PFSK-1 (cell line): ENCODE measurements around the gene GNG12.

Experiments used
- FOXP2 ChIP-seq: optimal IDR thresholded peaks from 2 replicates; pipeline ENCODE3; 2011; ENCODE audit warnings: borderline replicate concordance, control low read depth, inconsistent platforms; ENCODE audit not compliant: insufficient read depth; ENCODE audit errors: extremely low read length, extremely low read depth
- POLR2AphosphoS5 ChIP-seq: IDR thresholded peaks from 2 replicates; pipeline ENCODE4 v1.6.1; 2012; ENCODE audit warnings: low read depth, mild to moderate bottlenecking, control low read depth, low read length, moderate library complexity
- SIN3A ChIP-seq: IDR thresholded peaks from 2 replicates; pipeline ENCODE4 v1.6.1; 2012; ENCODE audit warnings: mild to moderate bottlenecking, low read length, moderate library complexity, borderline replicate concordance; ENCODE audit not compliant: insufficient read depth
- TAF1 ChIP-seq: IDR thresholded peaks from 2 replicates; pipeline ENCODE4 v1.6.1; 2012; ENCODE audit warnings: low read length, control low read depth, borderline replicate concordance; ENCODE audit not compliant: insufficient read depth
- TF ChIP-seq, protein P1 (sequence below), 2 experiments: IDR thresholded peaks; 2 replicates each; pipeline versions ENCODE4 v1.6.1 to v1.8.0; 2011 to 2012; ENCODE audit warnings: low read depth in 2 of 2, low read length in 2 of 2, control low read depth in 1 of 2, inconsistent platforms in 1 of 2, mild to moderate bottlenecking in 1 of 2, moderate library complexity in 1 of 2; ENCODE audit not compliant: insufficient read depth in 1 of 2

GNG12 gene

DNA sequence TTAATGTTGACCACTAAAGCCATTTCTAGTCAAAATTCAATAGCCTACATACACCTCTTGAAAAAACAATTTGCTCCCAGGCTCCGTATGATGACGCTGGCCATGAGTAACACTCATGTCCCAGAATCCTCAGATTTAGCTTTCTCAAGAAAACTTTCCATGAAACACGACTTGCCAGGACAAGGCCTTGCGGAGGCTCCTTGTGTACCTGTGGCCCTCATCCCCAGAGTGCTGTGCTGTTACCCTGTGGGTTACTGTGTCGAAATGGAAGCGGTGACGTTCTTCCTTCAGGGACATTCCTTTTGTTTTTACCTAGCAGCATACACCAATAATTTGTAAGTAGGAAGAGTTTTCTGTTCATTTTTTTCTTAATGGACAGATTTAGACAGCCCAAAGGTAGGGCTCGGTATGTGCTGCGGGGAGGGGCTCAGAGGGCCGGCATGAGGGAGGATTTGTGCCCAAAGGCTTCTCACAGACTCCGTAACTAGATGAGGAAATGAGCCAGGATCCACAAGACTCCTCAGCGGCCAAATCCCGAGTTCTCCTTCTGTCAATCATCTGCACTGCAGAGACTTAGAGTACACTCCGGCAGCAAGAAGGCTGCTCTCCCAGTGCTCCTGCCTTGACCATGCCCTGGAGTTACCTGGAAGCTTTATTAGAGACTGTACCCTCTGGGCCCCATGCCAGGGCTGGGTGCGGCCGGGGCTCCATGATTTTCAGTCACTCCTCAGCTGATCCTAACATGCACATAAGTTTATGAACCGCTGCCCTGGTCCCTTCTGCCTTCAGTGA lies 17.8 kb downstream of the GNG12 start:
- TF ChIP-seq POLR2AphosphoS5 (no peak), FOXP2 (no peak), TAF1 (no peak), SIN3A (no peak)
- TF ChIP-seq, protein P1, sequence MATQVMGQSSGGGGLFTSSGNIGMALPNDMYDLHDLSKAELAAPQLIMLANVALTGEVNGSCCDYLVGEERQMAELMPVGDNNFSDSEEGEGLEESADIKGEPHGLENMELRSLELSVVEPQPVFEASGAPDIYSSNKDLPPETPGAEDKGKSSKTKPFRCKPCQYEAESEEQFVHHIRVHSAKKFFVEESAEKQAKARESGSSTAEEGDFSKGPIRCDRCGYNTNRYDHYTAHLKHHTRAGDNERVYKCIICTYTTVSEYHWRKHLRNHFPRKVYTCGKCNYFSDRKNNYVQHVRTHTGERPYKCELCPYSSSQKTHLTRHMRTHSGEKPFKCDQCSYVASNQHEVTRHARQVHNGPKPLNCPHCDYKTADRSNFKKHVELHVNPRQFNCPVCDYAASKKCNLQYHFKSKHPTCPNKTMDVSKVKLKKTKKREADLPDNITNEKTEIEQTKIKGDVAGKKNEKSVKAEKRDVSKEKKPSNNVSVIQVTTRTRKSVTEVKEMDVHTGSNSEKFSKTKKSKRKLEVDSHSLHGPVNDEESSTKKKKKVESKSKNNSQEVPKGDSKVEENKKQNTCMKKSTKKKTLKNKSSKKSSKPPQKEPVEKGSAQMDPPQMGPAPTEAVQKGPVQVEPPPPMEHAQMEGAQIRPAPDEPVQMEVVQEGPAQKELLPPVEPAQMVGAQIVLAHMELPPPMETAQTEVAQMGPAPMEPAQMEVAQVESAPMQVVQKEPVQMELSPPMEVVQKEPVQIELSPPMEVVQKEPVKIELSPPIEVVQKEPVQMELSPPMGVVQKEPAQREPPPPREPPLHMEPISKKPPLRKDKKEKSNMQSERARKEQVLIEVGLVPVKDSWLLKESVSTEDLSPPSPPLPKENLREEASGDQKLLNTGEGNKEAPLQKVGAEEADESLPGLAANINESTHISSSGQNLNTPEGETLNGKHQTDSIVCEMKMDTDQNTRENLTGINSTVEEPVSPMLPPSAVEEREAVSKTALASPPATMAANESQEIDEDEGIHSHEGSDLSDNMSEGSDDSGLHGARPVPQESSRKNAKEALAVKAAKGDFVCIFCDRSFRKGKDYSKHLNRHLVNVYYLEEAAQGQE (IDR thresholded peaks at IDR 0.05; ENCODE audit: insufficient read depth in 1 of 2, low read depth in 2 of 2, low read length in 2 of 2), result no peak

- TF ChIP-seq TAF1, result no peak
- TF ChIP-seq, protein P1 (IDR thresholded peaks at IDR 0.05; ENCODE audit: insufficient read depth in 1 of 2, low read depth in 2 of 2, low read length in 2 of 2), result no peak
- no peak for TF ChIP-seq FOXP2
- TF ChIP-seq SIN3A, result no peak
- no peak for TF ChIP-seq POLR2AphosphoS5
These were observed 19.0 kb downstream of the GNG12 start for GRCh38 chr1:67814121-67814772.

DNA sequence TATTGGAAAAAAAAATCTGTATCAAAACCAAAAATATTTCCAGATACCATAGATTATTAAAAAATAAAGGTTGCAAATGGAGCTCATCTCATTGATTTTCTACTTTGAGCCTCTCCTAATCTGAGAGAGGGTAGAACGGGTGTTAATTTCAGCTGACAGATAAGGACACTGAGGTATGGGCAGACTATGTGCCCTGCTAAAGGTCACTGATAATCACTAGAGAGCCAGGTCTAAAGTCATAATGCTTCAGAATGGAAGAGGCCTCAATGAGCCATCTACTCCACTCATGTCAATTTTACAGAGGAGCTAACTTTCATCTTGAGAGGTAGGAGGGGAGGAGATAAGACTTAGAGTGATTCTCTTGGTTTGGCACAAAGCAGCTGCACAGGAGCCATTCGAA lies 21.0 kb downstream of the GNG12 start:
- TF ChIP-seq SIN3A (no peak), FOXP2 (no peak), TAF1 (no peak), POLR2AphosphoS5 (no peak)
- TF ChIP-seq, protein P1 (IDR thresholded peaks at IDR 0.05; ENCODE audit: insufficient read depth in 1 of 2, low read depth in 2 of 2, low read length in 2 of 2), result no peak

DNA sequence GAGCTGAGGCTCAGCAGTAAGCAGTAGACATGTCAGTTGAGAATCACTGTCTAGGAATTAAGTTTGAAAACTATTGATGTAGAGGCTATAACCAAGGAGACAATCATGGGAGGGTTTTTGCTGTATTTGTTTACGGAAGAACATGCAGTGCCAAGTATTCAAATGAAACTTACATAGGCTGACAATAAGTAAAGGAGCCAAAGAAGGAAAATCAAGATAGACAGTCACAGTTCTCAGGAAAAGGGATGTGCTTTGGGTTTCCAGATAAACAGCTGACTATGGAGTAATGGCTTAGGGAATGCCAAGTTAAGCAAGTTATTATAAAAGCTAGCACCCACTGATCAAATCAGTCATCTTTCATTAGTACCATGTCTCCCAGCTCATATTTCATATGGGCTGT lies 21.5 kb downstream of the GNG12 start:
- TF ChIP-seq POLR2AphosphoS5 (no peak), TAF1 (no peak), SIN3A (no peak), FOXP2 (no peak)
- TF ChIP-seq, protein P1 (IDR thresholded peaks at IDR 0.05; ENCODE audit: insufficient read depth in 1 of 2, low read depth in 2 of 2, low read length in 2 of 2), result no peak
